ENCODE measurements around the gene NEK7. TPM values are rescaled to one million over a fixed set of nuclear protein-coding genes. Genes with fewer than 3 reads are reported as not detected.

Gene NEK7
- total and polyA plus RNA-seq, 2 donors (not counting 1 experiment from before 2014, with no cell fraction given) = 8.1 to 75.4 TPM

- no CpG with 5 or more reads among the region's 1 CpG for WGBS (ENCODE audit: insufficient coverage)
- H3K27ac ChIP-seq (ENCODE audit: low read length in 2 of 2) = no peak overlapping the region
- intact Hi-C loops (cut with micrococcal nuclease) = no loop called here
- no peaks in the 10 kb centered on the region for H3K4me1 Mint-ChIP-seq
- TF ChIP-seq EZH2 (IDR thresholded peaks at IDR 0.05; ENCODE audit: borderline replicate concordance, insufficient read depth, low read depth, low read length, poor library complexity, severe bottlenecking) (no peak), CTCF (IDR thresholded peaks at IDR 0.05) (no peak)
- H3K9ac ChIP-seq (ENCODE audit: low read length) = no peak overlapping the region
- H3K4me3 Mint-ChIP-seq = no peak overlapping the region
- ATAC-seq (ENCODE audit: low read depth) (no peak), DNase-seq (no peak)
- no peaks in the 10 kb centered on the region for H3K4me1 ChIP-seq (ENCODE audit: control insufficient read depth in 2 of 2, insufficient read depth in 2 of 2, low read length in 2 of 2)
- no peak overlapping the region for H2AFZ ChIP-seq (ENCODE audit: insufficient read depth, low read depth, low read length, poor library complexity, severe bottlenecking)
- peaks cover 10% of the 10 kb centered on the region for H4K20me1 ChIP-seq (ENCODE audit: control insufficient read depth, insufficient read depth, low read length, poor library complexity, severe bottlenecking)
- H3K4me3 ChIP-seq (ENCODE audit: control extremely low read depth in 1 of 5, extremely low read depth in 1 of 5, insufficient read depth in 1 of 5, low read depth in 2 of 5, low read length in 4 of 5) = no peak overlapping the region
- peaks cover 2% of the 10 kb centered on the region for H3K79me2 ChIP-seq (ENCODE audit: control insufficient read depth, insufficient read depth, low read length)
- H3K9me3 ChIP-seq (ENCODE audit: control extremely low read depth in 1 of 3, control insufficient read depth in 2 of 3, insufficient read depth in 1 of 3, low read length in 2 of 3) = no peaks in the 10 kb centered on the region
- H3K9me3 Mint-ChIP-seq (ENCODE audit: insufficient read depth) = no peaks in the 10 kb centered on the region
- ChIA-PET CTCF (no interaction called here), POLR2A (no interaction called here)
- H3K27me3 Mint-ChIP-seq = no peaks in the 10 kb centered on the region
- H3K4me2 ChIP-seq (replicated peaks; ENCODE audit: low read depth, low read length, poor library complexity, severe bottlenecking) = no peak overlapping the region
- H3K27me3 ChIP-seq (replicated peaks in 1 of 4; ENCODE audit: control extremely low read depth in 1 of 4, control insufficient read depth in 3 of 4, insufficient read depth in 4 of 4, low read length in 3 of 4) = no peaks in the 10 kb centered on the region
- H3K36me3 ChIP-seq (replicated peaks in 1 of 2; ENCODE audit: control extremely low read depth in 1 of 2, control insufficient read depth in 1 of 2, extremely low read depth in 1 of 2, insufficient read depth in 2 of 2, low read length in 1 of 2) = peaks cover 2 to 4% of the 10 kb centered on the region in 2 experiments
- H3K27ac Mint-ChIP-seq = no peak overlapping the region
Measured at GRCh38 chr1:198272492-198272891, 115.7 kb downstream of the NEK7 start.

- Histone ChIP-seq H4K20me1 (ENCODE audit: control insufficient read depth, insufficient read depth, low read length, poor library complexity, severe bottlenecking) (peaks cover 10% of the 10 kb centered on the region), H3K9me3 (ENCODE audit: control extremely low read depth in 1 of 3, control insufficient read depth in 2 of 3, insufficient read depth in 1 of 3, low read length in 2 of 3) (no peaks in the 10 kb centered on the region), H3K79me2 (ENCODE audit: control insufficient read depth, insufficient read depth, low read length) (peaks cover 2% of the 10 kb centered on the region), H3K27ac (ENCODE audit: low read length in 2 of 2) (no peak overlapping the region), H3K27me3 (replicated peaks in 1 of 4; ENCODE audit: control extremely low read depth in 1 of 4, control insufficient read depth in 3 of 4, insufficient read depth in 4 of 4, low read length in 3 of 4) (no peaks in the 10 kb centered on the region), H3K4me3 (ENCODE audit: control extremely low read depth in 1 of 5, extremely low read depth in 1 of 5, insufficient read depth in 1 of 5, low read depth in 2 of 5, low read length in 4 of 5) (no peak overlapping the region), H3K4me1 (ENCODE audit: control insufficient read depth in 2 of 2, insufficient read depth in 2 of 2, low read length in 2 of 2) (no peaks in the 10 kb centered on the region), H3K36me3 (replicated peaks in 1 of 2; ENCODE audit: control extremely low read depth in 1 of 2, control insufficient read depth in 1 of 2, extremely low read depth in 1 of 2, insufficient read depth in 2 of 2, low read length in 1 of 2) (peaks cover 2 to 5% of the 10 kb centered on the region in 2 experiments), H3K9ac (ENCODE audit: low read length) (no peak overlapping the region), H3K4me2 (replicated peaks; ENCODE audit: low read depth, low read length, poor library complexity, severe bottlenecking) (no peak overlapping the region), H2AFZ (ENCODE audit: insufficient read depth, low read depth, low read length, poor library complexity, severe bottlenecking) (no peak overlapping the region)
- WGBS (ENCODE audit: insufficient coverage) = no CpG with 5 or more reads among the region's 1 CpG
- no peaks in the 10 kb centered on the region for H3K27me3 Mint-ChIP-seq
- no peak for DNase-seq
- ChIA-PET POLR2A (no interaction called here), CTCF (interaction anchor here (0.5 to 2.0 kb wide), 2 partner anchors 186 to 369 kb away, joined by 5 to 9 read pairs; no protein-coding TSS in a partner anchor)
- no peak overlapping the region for H3K4me3 Mint-ChIP-seq
- ATAC-seq (ENCODE audit: low read depth) = no peak
- TF ChIP-seq CTCF (IDR thresholded peaks at IDR 0.05) = no peak
- H3K9me3 Mint-ChIP-seq (ENCODE audit: insufficient read depth) = no peaks in the 10 kb centered on the region
- intact Hi-C loops (cut with micrococcal nuclease) = no loop called here
- H3K27ac Mint-ChIP-seq = no peak overlapping the region
- no peaks in the 10 kb centered on the region for H3K4me1 Mint-ChIP-seq
Measured at GRCh38 chr1:198273748-198274295, 117.0 kb downstream of the NEK7 start.

Measured in B cell (primary cell).